Neural progenitor cell (in vitro differentiated cells): ENCODE data around the gene CES3. TPM values are rescaled to one million over a fixed set of nuclear protein-coding genes. Genes with fewer than 3 reads are reported as not detected.

Source experiments
- DNase-seq: peaks from one replicate; pipeline ENCODE4 v3.0.0-alpha.2; 2016; ENCODE audit warnings: low spot score
- H2AFZ ChIP-seq: fragments of 200-600 bp; sonication (generic); replicated peaks from 2 replicates; pipeline ENCODE4 v1.6.1; 2016; ENCODE audit warnings: antibody characterized with exemption
- H3F3A ChIP-seq: fragments of 200-600 bp; sonication (generic); 2 replicates; pipeline ENCODE4 v1.6.1; 2016; ENCODE audit warnings: antibody characterized with exemption, low read depth
- H3K27ac ChIP-seq: fragments of 200-600 bp; sonication (generic); 2 replicates; pipeline ENCODE4 v1.5.1; 2016; ENCODE audit warnings: mild to moderate bottlenecking
- H3K27me3 ChIP-seq: fragments of 200-600 bp; sonication (generic); 2 replicates; pipeline ENCODE4 v1.6.1; 2016; ENCODE audit warnings: mild to moderate bottlenecking, moderate library complexity
- H3K36me3 ChIP-seq: fragments of 200-600 bp; sonication (generic); 2 replicates; pipeline ENCODE4 v1.5.1; 2016
- H3K4me1 ChIP-seq: fragments of 200-600 bp; sonication (generic); 2 replicates; pipeline ENCODE4 v1.6.1; 2016; ENCODE audit warnings: mixed run types
- H3K4me2 ChIP-seq: fragments of 200-600 bp; sonication (generic); 2 replicates; pipeline ENCODE4 v1.6.1; 2016
- H3K4me3 ChIP-seq: fragments of 200-600 bp; sonication (generic); 2 replicates; pipeline ENCODE4 v1.5.1; 2016
- H3K79me2 ChIP-seq: fragments of 200-600 bp; sonication (generic); 2 replicates; pipeline ENCODE4 v1.6.1; 2016; ENCODE audit warnings: low read depth
- H3K9ac ChIP-seq: fragments of 200-600 bp; sonication (generic); 2 replicates; pipeline ENCODE4 v1.6.1; 2016
- H3K9me3 ChIP-seq: fragments of 200-600 bp; sonication (generic); 2 replicates; pipeline ENCODE4 v1.5.1; 2016; ENCODE audit warnings: low read depth
- H4K20me1 ChIP-seq: fragments of 200-600 bp; sonication (generic); 2 replicates; pipeline ENCODE4 v1.6.1; 2016; ENCODE audit warnings: low read depth
- H3K27ac Mint-ChIP-seq: 3 replicates; pipeline ENCODE4 v1.8.0; 2021; ENCODE audit warnings: mixed read lengths
- H3K27me3 Mint-ChIP-seq: 2 replicates; pipeline ENCODE4 v1.8.0; 2022; ENCODE audit warnings: low read depth, mild to moderate bottlenecking, inconsistent platforms, moderate library complexity, mixed read lengths; ENCODE audit not compliant: insufficient read depth
- H3K36me3 Mint-ChIP-seq: 3 replicates; pipeline ENCODE4 v1.8.0; 2021; ENCODE audit warnings: mixed read lengths
- H3K4me1 Mint-ChIP-seq: 3 replicates; pipeline ENCODE4 v1.8.0; 2021; ENCODE audit warnings: mixed read lengths
- H3K4me3 Mint-ChIP-seq: 3 replicates; pipeline ENCODE4 v1.8.0; 2021; ENCODE audit warnings: mild to moderate bottlenecking, moderate library complexity, mixed read lengths
- H3K9me3 Mint-ChIP-seq: 3 replicates; pipeline ENCODE4 v1.8.0; 2020; ENCODE audit warnings: mixed read lengths
- CTCF ChIP-seq: fragments of 200-600 bp; sonication (generic); IDR thresholded peaks from 2 replicates; pipeline ENCODE4 v1.5.1; 2017; ENCODE audit warnings: antibody characterized with exemption, mild to moderate bottlenecking
- EZH2 ChIP-seq: fragments of 200-600 bp; sonication (generic); IDR thresholded peaks from 2 replicates; pipeline ENCODE4 v1.6.1; 2017; ENCODE audit warnings: antibody characterized with exemption, mild to moderate bottlenecking, moderate library complexity
- EZH2phosphoT487 ChIP-seq: fragments of 200-600 bp; sonication (generic); IDR thresholded peaks from 2 replicates; pipeline ENCODE4 v1.6.1; 2017; ENCODE audit warnings: antibody characterized with exemption
- total RNA-seq: library from RNA; depleted of rRNA; stranded (reverse); fragments of >200 nt; gene quantifications from 2 replicates; pipeline ENCODE4 v1.2.3, GENCODE V29; 2015; ENCODE audit warnings: low replicate concordance

The CES3 gene
- total RNA-seq, 1 donor from 2014 or later = 5.7 TPM

- Histone ChIP-seq H3K27ac (no peak overlapping the region), H3K79me2 (no peaks in the 10 kb centered on the region), H3K36me3 (no peaks in the 10 kb centered on the region), H3K9ac (no peak overlapping the region), H3K9me3 (no peaks in the 10 kb centered on the region), H3K27me3 (peaks cover 5% of the 10 kb centered on the region), H3K4me2 (no peak overlapping the region), H3K4me1 (no peaks in the 10 kb centered on the region), H2AFZ (no peak overlapping the region), H3F3A (no peaks in the 10 kb centered on the region), H3K4me3 (no peak overlapping the region), H4K20me1 (no peaks in the 10 kb centered on the region)
- Mint-ChIP-seq H3K9me3 (no peaks in the 10 kb centered on the region), H3K4me3 (no peak overlapping the region), H3K27ac (no peak overlapping the region), H3K36me3 (no peaks in the 10 kb centered on the region), H3K4me1 (peaks cover 16% of the 10 kb centered on the region), H3K27me3 (peaks cover 7% of the 10 kb centered on the region)
- no peak for DNase-seq
- no peak for TF ChIP-seq CTCF
- TF ChIP-seq EZH2phosphoT487 = no peak
- no peak for TF ChIP-seq EZH2
These were observed 18.1 kb downstream of the CES3 start for GRCh38 chr16:66979011-66979717.

GRCh38 chr16:66983033-66983432, 22.0 kb downstream of the CES3 start:
- H3K27ac Mint-ChIP-seq = no peak overlapping the region
- Histone ChIP-seq H3K27me3 (peaks cover 5% of the 10 kb centered on the region), H2AFZ (no peak overlapping the region), H3K4me1 (no peaks in the 10 kb centered on the region), H3K9ac (no peak overlapping the region), H3K4me2 (no peak overlapping the region), H3K9me3 (no peaks in the 10 kb centered on the region), H3K4me3 (no peak overlapping the region), H3F3A (no peaks in the 10 kb centered on the region), H3K36me3 (no peaks in the 10 kb centered on the region), H4K20me1 (no peaks in the 10 kb centered on the region), H3K27ac (no peak overlapping the region), H3K79me2 (no peaks in the 10 kb centered on the region)
- H3K4me3 Mint-ChIP-seq = no peak overlapping the region
- DNase-seq = no peak
- no peaks in the 10 kb centered on the region for H3K4me1 Mint-ChIP-seq
- TF ChIP-seq EZH2phosphoT487 (no peak), CTCF (no peak), EZH2 (no peak)
- H3K36me3 Mint-ChIP-seq = no peaks in the 10 kb centered on the region
- H3K27me3 Mint-ChIP-seq = peaks cover 5% of the 10 kb centered on the region
- H3K9me3 Mint-ChIP-seq = no peaks in the 10 kb centered on the region

GRCh38 chr16:66984892-66985311, 23.8 kb downstream of the CES3 start:
- Histone ChIP-seq H2AFZ (no peak overlapping the region), H3K9ac (no peak overlapping the region), H3K27me3 (peaks cover 5% of the 10 kb centered on the region), H3K4me2 (no peak overlapping the region), H3K9me3 (no peaks in the 10 kb centered on the region), H4K20me1 (no peaks in the 10 kb centered on the region), H3K36me3 (no peaks in the 10 kb centered on the region), H3K27ac (no peak overlapping the region), H3F3A (no peaks in the 10 kb centered on the region), H3K4me1 (no peaks in the 10 kb centered on the region), H3K4me3 (no peak overlapping the region), H3K79me2 (no peaks in the 10 kb centered on the region)
- no peak for DNase-seq
- no peak overlapping the region for H3K27ac Mint-ChIP-seq
- no peaks in the 10 kb centered on the region for H3K9me3 Mint-ChIP-seq
- H3K4me1 Mint-ChIP-seq = no peaks in the 10 kb centered on the region
- H3K4me3 Mint-ChIP-seq = no peak overlapping the region
- no peaks in the 10 kb centered on the region for H3K36me3 Mint-ChIP-seq
- peaks cover 9% of the 10 kb centered on the region for H3K27me3 Mint-ChIP-seq
- no peak for TF ChIP-seq CTCF
- no peak for TF ChIP-seq EZH2
- no peak for TF ChIP-seq EZH2phosphoT487
